K562 (cell line): Measurements from ENCODE around the gene CUL2. TPM values are rescaled to one million over a fixed set of nuclear protein-coding genes. Genes with fewer than 3 reads are reported as not detected.

Source experiments
- CEBPG ChIP-seq, 3 experiments: fragments of 200-800 bp in 1 of 3; sonication (Bioruptor generic) in 1 of 3; sonication (generic) in 1 of 3; formaldehyde crosslinking in 1 of 3; IDR thresholded peaks in 2 of 3; conservative IDR thresholded peaks in 1 of 3; 2 replicates each; pipeline versions ENCODE4 v1.6.1 to v1.8.0; 2016 to 2022; ENCODE audit warnings: missing compliant biosample characterization in 2 of 3, missing genetic modification characterization in 2 of 3, mild to moderate bottlenecking in 1 of 3, missing genetic modification reagents in 1 of 3
- ELF2 ChIP-seq: fragments of 250-450 bp; sonication (Bioruptor Pico); IDR thresholded peaks from 2 replicates; pipeline ENCODE4 v1.5.0; 2021; ENCODE audit warnings: mild to moderate bottlenecking
- FUS ChIP-seq: fragments of 200-400 bp; formaldehyde crosslinking; optimal IDR thresholded peaks from 2 replicates; pipeline ENCODE3; 2017; ENCODE audit warnings: low read depth, low read length
- HOXB6 ChIP-seq: fragments of 250-450 bp; sonication (Bioruptor Pico); IDR thresholded peaks from 2 replicates; pipeline ENCODE4 v1.5.1; 2022; ENCODE audit warnings: mild to moderate bottlenecking, borderline replicate concordance
- MCM5 ChIP-seq: fragments of 450-650 bp; IDR thresholded peaks from 2 replicates; pipeline ENCODE4 v1.6.1; 2016; ENCODE audit warnings: low read depth
- MCM7 ChIP-seq, 2 experiments: fragments of 450-650 bp; IDR thresholded peaks; 2 replicates each; pipeline ENCODE4 v1.6.1; 2016 to 2018
- NFRKB ChIP-seq: fragments of 450-650 bp; IDR thresholded peaks from 2 replicates; pipeline ENCODE4 v1.6.1; 2016; ENCODE audit warnings: low read depth
- POLR3A ChIP-seq: IDR thresholded peaks from 2 replicates; pipeline ENCODE4 v1.6.1; 2011; ENCODE audit warnings: borderline replicate concordance, mild to moderate bottlenecking, moderate library complexity; ENCODE audit not compliant: insufficient read length, insufficient read depth; ENCODE audit errors: extremely low read depth
- PRPF4 ChIP-seq: fragments of 200-400 bp; formaldehyde crosslinking; IDR thresholded peaks from one replicate; pipeline ENCODE4 v1.6.1; 2017; ENCODE audit warnings: low read length, low read depth, mild to moderate bottlenecking; ENCODE audit not compliant: insufficient read depth, poor library complexity, severe bottlenecking
- PTRF ChIP-seq: fragments of 450-650 bp; IDR thresholded peaks from 2 replicates; pipeline ENCODE4 v1.6.1; 2016; ENCODE audit warnings: mild to moderate bottlenecking, missing genetic modification characterization, missing compliant biosample characterization
- RBM15 ChIP-seq: fragments of 200-400 bp; formaldehyde crosslinking; IDR thresholded peaks from 2 replicates; pipeline ENCODE4 v1.6.1; 2018; ENCODE audit warnings: mild to moderate bottlenecking, low read length, moderate library complexity; ENCODE audit not compliant: insufficient read depth
- SIN3A ChIP-seq, 2 experiments: fragments of 150-350 bp in 1 of 2; IDR thresholded peaks; 2 replicates each; pipeline ENCODE4 v1.6.1; 2011 to 2016; ENCODE audit warnings: borderline replicate concordance in 2 of 2, low read depth in 2 of 2, low read length in 2 of 2, mild to moderate bottlenecking in 2 of 2, moderate library complexity in 2 of 2; ENCODE audit not compliant: control insufficient read depth in 1 of 2
- TAF9B ChIP-seq: fragments of 450-650 bp; IDR thresholded peaks from 2 replicates; pipeline ENCODE4 v1.6.1; 2018; ENCODE audit warnings: mild to moderate bottlenecking; ENCODE audit not compliant: partially characterized antibody
- TCF7L2 ChIP-seq: fragments of 150-350 bp; IDR thresholded peaks from 2 replicates; pipeline ENCODE4 v1.6.1; 2016; ENCODE audit warnings: low read depth, mild to moderate bottlenecking, low read length, moderate library complexity
- WHSC1 ChIP-seq: IDR thresholded peaks from one replicate; pipeline ENCODE4 v1.6.1; 2012; ENCODE audit warnings: low read length, control low read depth, inconsistent platforms
- ZEB2 ChIP-seq: fragments of 450-650 bp; IDR thresholded peaks from 2 replicates; pipeline ENCODE4 v1.6.1; 2016
- polyA plus RNA-seq, 8 experiments: library from polyadenylated mRNA; depleted of rRNA in 4 of 8; stranded (reverse) in 5 of 8; unstranded in 3 of 8; fragments of >200 nt; fragmentation: Nextera tagmentation in 2 of 8; fragmentation: Illumina TruSeq in 1 of 8; extraction: Ambion mirVana in 2 of 8; extraction: Trizol in 1 of 8; gene quantifications; 2 replicates each; pipeline versions ENCODE4 v1.2.1 to v1.2.3, GENCODE V29; 2011 to 2014; ENCODE audit warnings: inconsistent platforms in 1 of 8, missing spikeins in 1 of 8
- total RNA-seq, 7 experiments: library from RNA; depleted of rRNA in 6 of 7; stranded (reverse); fragments of >200 nt in 6 of 7; fragmentation: Illumina TruSeq in 2 of 7; extraction: Trizol in 2 of 7; gene quantifications; 2 replicates each; pipeline versions ENCODE4 v1.2.1 to v1.2.3, GENCODE V29; 2011 to 2021; ENCODE audit warnings: low replicate concordance in 1 of 7
- TF ChIP-seq, protein P1 (sequence below): fragments of 450-650 bp; formaldehyde crosslinking; IDR thresholded peaks from 2 replicates; pipeline ENCODE4 v1.4.0; 2022; ENCODE audit warnings: mild to moderate bottlenecking, moderate library complexity
- TF ChIP-seq, protein P2 (sequence below): fragments of 450-650 bp; IDR thresholded peaks from 2 replicates; pipeline ENCODE4 v1.6.1; 2016; ENCODE audit warnings: mild to moderate bottlenecking
- TF ChIP-seq, protein P3 (sequence below): sonication (generic); formaldehyde crosslinking; IDR thresholded peaks from 2 replicates; pipeline ENCODE4 v1.8.1; 2023; ENCODE audit warnings: mild to moderate bottlenecking, missing genetic modification reagents

CUL2 gene
- total and polyA plus RNA-seq, 9 of the 15 experiments (the other 6 are each of a cell fraction or from before 2014, with no cell fraction given), result 17.3 to 46.3 (median 41.2) TPM

GRCh38 chr10:35126530-35127288 is 36.6 kb upstream of the CUL2 start, which contains the start of gene CREM (continued):
- TF ChIP-seq, protein P1, sequence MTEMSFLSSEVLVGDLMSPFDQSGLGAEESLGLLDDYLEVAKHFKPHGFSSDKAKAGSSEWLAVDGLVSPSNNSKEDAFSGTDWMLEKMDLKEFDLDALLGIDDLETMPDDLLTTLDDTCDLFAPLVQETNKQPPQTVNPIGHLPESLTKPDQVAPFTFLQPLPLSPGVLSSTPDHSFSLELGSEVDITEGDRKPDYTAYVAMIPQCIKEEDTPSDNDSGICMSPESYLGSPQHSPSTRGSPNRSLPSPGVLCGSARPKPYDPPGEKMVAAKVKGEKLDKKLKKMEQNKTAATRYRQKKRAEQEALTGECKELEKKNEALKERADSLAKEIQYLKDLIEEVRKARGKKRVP (CRISPR knock-in tag), result no peak
- TF ChIP-seq TAF9B (no peak), PTRF (tag) (no peak), CEBPG (CRISPR knock-in tag; IDR thresholded peaks at IDR 0.05) (no peak), CEBPG (tag; conservative IDR thresholded peaks at IDR 0.05 in 1 of 2, IDR thresholded peaks at IDR 0.05 in 1 of 2) (no peak), HOXB6 (no peak), RBM15 (no peak), FUS (peak; percentile 94), TCF7L2 (no peak), PRPF4 (peak; percentile 69), MCM7 (IDR thresholded peaks at IDR 0.05) (no peak), ELF2 (CRISPR knock-in tag) (no peak), MCM5 (no peak), SIN3A (IDR thresholded peaks at IDR 0.05; ENCODE audit: borderline replicate concordance in 2 of 2, control insufficient read depth in 1 of 2, low read depth in 2 of 2, low read length in 2 of 2) (no peak), NFRKB (no peak; the same call in 1 of the 2 replicates), WHSC1 (no peak), POLR3A (no peak), ZEB2 (no peak)
- TF ChIP-seq, protein P2, sequence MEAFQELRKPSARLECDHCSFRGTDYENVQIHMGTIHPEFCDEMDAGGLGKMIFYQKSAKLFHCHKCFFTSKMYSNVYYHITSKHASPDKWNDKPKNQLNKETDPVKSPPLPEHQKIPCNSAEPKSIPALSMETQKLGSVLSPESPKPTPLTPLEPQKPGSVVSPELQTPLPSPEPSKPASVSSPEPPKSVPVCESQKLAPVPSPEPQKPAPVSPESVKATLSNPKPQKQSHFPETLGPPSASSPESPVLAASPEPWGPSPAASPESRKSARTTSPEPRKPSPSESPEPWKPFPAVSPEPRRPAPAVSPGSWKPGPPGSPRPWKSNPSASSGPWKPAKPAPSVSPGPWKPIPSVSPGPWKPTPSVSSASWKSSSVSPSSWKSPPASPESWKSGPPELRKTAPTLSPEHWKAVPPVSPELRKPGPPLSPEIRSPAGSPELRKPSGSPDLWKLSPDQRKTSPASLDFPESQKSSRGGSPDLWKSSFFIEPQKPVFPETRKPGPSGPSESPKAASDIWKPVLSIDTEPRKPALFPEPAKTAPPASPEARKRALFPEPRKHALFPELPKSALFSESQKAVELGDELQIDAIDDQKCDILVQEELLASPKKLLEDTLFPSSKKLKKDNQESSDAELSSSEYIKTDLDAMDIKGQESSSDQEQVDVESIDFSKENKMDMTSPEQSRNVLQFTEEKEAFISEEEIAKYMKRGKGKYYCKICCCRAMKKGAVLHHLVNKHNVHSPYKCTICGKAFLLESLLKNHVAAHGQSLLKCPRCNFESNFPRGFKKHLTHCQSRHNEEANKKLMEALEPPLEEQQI, result peak; percentile 76; the same call in 1 of the 2 replicates
- TF ChIP-seq, protein P3, sequence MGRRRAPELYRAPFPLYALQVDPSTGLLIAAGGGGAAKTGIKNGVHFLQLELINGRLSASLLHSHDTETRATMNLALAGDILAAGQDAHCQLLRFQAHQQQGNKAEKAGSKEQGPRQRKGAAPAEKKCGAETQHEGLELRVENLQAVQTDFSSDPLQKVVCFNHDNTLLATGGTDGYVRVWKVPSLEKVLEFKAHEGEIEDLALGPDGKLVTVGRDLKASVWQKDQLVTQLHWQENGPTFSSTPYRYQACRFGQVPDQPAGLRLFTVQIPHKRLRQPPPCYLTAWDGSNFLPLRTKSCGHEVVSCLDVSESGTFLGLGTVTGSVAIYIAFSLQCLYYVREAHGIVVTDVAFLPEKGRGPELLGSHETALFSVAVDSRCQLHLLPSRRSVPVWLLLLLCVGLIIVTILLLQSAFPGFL, result 0 out of 2 replicates have a peak, but pooled peaks have one; percentile 17
